GM19397 (cell line): ENCODE results near the gene PPARGC1A.

ENCODE experiments used
- ATAC-seq: cut with Tn5 transposase; IDR thresholded peaks from one replicate; pipeline ENCODE4 v1.9.1; 2021; ENCODE audit warnings: mild to moderate bottlenecking, moderate library complexity; ENCODE audit not compliant: unreplicated experiment

PPARGC1A gene

DNA sequence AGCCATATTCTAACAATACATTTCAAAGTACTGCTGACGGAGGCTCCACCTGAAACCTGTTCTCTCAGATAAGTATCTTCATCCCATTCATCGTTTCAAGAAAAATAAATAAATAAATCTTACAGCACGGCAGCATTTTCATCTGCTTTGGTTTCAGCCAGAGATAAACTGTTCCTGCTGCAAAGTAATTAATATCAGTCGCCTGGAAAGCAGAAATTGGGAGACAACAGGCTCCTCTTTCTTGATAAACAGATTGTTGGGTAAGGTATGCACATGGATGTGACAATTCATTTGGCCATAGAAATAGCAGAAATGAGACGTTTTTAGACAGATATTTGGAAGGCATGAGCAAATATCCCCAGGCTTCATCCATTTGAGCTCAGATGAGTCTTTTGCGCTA, 110.4 kb downstream of the PPARGC1A start:
- ATAC-seq: no peak

DNA sequence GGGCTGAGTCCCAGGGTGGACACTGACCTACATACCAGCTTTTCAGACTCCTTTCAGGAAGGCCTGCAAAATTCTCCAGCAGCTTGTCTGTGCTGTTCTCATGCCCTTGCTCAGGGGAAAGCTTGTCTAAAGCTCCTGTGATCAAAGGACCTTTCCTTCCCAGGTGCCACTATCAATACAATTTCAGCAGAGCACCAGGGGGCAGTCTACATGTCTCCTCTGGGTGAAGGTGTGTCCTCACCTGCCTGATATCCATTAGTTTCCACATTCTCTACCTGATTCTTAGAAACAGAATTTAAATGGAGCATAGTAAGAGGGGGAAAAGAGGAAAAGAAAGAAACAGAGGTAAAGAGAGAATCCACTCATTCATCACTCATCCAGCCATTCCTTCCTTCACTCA, 114.2 kb downstream of the PPARGC1A start:
- no peak for ATAC-seq

DNA sequence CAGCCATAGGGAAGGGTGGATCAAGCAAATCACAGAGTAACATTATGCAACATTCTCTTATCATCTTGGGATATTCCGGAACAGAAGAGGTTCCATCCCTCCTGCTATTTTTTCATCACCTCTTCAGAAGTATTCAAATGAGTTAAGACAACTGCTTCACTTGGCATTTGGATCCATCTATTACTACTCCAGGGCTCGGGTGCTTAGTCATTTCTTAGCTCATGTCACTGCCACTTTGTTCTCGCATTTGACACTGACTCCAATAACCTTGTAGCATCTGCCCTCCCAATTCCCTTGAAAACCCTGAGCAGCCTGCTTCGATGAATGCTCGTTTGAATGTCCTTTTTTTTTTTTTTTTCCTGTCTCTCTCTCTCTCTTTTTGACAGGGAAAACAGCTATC, 114.9 kb downstream of the PPARGC1A start:
- ATAC-seq: no peak

DNA sequence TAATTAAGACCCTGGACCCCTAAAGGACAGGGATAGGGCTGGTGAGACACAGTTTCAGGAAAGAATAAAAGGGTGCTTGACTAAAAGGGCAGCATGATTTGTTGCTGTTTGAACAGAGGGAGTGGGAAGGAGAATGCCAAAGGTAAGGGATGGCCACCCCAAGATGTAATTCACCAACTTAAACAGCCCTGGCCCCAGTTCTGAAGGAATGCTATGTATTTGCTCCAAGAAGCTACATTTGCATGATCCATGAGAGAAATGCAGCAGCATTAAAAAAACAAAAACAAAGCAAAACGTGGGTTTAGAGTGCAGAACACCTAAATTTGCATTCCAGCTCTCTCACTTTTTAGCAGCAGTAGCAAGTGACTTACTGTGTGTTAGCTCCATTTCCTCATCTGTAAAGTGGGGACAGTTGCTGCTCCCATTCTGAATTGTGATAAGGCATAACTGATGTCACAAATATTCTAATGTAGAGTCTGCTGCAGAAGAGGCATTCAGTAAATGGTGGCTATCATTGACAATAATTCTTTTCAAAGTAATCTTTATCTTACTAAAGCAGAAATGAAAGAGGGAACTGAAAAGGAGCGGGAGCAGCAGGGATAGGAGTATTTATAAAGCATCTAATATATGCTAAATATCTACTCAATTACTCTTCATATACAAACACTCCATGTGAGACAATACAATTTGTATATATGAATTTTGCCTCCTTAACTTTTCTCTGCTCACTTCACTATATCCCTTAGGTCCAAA, 115.8 kb downstream of the PPARGC1A start:
- ATAC-seq: no peak

DNA sequence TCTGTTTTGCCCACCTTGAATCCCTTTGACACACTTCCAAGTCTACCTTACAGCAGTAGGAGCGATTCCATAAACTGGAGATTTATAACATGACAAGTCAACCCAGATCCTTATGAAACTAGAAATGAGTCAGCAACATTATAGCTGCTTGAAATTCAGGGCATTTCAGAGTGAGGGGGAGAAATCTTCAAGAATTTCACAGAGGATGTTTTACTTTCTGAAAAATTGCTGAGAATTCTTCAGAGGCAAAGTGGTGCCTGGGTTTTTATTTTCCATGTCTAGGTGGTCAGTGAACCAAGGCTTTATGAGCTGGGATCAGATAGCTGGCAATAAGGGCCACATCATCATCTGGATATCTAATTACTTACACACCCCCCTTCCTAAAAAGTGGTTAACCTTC, 119.8 kb downstream of the PPARGC1A start:
- no peak for ATAC-seq

DNA sequence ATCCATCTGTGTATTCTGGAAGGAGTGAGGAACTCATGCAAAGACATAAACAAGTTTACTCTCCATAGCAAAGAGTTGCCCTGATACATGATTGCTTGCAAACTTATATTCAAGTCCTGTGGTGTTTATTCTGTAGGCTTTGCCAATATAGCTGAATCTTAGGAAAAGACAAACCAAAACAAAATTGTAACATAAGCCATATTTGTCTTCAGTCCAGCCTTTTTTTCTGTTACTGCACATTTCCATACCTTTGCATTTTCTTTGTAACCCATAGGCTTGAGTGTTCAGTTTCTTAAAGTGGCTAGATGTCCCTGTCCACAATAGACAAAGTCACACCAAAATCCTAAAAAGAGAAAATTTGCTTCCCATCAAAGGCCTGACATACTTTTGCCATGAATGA, 120.4 kb downstream of the PPARGC1A start:
- no peak for ATAC-seq

DNA sequence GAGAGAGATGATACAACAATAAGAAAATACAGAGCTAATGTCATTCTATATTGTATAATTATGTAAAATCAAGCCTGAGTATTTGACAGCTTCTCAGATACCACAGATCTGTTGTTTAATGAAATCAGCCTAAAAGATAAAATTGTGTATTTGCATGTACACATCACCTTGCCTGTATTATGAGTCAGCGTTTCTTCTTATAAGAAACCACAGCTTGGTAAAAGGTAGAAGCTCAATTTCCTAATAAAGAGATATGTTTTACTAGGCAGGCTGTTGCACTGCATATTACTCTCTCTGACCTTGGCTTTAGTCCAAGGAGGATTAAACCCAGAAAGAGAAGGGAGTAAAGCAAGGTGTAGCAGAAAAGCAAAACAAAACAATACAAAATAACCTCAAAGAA, 121.3 kb downstream of the PPARGC1A start:
- no peak for ATAC-seq

DNA sequence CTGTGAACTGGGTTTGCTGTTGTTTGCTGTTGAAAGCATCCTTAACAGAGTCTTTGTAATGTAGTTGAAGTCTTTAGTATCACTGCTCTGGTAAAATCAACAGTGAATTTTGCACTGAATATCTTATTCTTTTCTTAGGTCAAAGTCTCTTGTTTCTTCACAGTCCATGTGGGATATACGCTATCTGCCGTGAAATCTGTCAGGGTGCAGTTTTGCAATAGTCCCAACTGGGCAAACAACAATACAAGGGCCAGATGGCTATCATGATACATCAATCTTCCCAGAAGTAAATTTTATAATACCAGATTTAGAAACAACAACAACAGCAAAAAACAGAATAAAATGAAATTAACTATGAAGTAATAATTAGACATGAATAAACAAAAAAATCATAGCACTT, 123.5 kb downstream of the PPARGC1A start:
- ATAC-seq: no peak

DNA sequence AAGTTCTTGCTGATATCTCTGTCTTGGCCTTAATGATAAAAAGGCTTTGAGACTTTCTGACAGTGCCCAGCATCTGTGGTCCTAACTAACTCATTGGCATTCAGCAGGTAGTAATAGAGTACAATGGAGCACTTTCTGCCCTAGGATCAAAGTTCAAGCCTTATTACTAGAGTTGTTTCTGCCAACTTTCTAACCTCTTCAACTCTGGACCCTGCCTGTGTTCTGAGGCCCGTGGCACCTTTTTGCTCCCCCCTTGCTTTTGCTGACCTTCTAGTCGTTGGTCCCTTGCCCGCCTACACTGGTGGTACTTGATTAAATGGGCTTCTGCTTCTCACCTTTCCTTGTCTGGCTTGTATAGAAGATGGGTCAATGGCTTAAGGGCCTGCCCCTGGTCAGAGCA, 126.3 kb downstream of the PPARGC1A start:
- ATAC-seq: no peak

DNA sequence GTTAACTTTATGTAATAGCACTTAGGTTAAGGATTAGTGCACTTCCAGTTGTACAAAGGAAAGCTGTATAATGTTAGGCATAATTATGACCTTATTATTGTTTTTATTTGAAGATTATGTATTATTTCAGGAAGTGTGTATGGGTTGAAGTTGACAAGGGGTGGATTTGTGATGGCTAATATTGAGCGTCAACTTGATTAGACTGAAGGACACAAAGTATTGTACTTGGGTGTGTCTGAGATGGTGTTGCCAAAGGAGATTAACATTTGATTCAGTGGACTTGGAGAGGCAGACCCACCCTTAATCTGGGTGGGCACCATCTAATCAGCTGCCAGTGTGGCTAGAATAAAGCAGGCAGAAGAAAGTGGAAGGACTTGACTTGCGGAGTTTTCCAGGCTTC, 127.3 kb downstream of the PPARGC1A start:
- no peak for ATAC-seq

DNA sequence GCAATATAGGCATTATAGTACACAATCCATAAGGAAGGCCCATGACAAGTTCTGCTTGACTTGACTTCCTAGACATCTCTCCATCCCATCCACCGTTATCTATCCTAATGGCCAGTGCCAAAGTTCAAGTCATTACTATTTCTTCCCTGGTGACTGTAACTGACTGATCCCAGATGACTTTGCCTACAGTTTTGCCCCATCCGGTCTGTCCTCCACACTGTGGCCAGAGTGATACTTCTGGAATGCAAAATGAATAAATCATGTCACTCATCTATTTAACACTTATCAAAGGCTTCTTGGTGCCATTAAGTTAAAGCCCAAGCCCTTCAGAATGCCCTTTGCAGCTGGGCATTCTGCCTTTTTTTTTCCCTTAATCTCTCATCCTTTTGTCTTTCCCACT, 130.8 kb downstream of the PPARGC1A start:
- ATAC-seq: no peak

DNA sequence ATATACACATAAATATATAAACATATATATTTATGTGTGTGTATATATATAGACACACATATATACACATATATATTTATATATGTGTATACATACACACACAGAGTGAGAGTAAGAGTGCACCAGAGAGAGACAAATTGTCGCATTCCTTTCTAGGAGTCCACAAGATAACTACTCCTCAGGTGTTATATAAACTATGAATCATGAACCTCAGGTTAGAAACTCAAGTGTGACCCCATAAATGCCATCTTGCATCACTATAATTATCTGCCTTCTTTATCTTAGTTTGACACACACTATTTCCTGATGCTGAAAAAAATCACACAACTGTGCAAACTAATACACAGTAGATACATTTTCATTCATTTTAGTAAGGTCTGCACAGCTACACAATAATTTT, 135.2 kb downstream of the PPARGC1A start:
- no peak for ATAC-seq

DNA sequence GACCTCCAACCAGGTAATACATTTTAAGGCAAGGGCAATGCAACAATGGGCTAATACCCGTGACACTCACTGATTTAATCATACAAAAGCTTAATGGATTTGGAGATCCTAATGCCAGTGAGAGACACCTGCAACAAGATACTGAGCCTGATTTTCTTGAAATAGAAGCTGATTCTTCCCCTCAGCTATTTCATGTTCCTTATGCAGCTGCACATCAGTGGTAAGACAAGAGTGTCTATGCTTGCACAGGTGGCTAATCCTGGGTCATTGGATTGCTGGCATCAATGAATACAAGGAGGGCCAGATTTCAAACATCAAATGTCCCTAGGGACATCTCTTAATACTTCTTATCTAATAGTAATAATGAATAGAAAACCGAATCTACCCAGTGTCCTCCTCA, 139.7 kb downstream of the PPARGC1A start:
- no peak for ATAC-seq

DNA sequence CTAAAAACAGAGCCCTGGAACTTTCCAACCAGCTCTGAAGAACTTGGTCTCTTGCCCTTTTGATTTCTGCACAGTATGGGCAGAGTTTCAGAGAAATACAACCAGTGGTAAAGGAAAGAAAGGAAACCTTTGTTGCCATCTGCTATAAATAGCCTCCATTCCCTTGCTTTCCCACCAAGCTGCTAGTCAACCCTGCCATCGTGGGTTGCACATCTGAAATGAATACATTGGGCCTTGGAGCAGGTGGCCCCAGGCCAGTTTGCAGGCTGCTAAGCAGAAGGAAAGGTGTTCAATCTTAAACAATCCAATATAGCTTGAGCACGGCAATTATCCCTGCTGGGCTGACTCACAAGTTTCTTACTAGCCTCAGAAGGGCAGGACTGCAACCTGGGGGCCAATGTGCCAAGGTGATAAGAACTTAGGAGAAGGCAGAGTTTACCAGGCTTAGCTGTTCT, 142.5 kb downstream of the PPARGC1A start:
- ATAC-seq: no peak

DNA sequence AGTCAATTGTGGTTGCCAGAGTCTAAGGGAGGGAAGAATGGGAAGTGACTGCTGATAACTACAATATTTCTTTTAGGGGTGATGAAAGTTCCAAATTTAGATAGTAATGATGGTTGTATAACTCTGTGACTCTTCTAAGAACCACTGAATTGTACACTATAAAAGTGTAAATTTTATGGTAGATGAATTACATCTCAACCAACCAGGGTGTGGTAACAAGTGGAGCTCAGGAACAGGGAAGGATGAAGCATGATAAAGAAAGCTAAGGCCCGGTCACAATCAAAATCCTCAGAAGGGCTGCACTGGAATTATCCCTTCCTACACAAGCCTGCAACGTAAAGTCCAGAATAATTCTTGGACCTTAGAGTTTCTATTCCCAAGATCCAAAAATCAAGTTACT, 143.2 kb downstream of the PPARGC1A start:
- ATAC-seq: no peak

DNA sequence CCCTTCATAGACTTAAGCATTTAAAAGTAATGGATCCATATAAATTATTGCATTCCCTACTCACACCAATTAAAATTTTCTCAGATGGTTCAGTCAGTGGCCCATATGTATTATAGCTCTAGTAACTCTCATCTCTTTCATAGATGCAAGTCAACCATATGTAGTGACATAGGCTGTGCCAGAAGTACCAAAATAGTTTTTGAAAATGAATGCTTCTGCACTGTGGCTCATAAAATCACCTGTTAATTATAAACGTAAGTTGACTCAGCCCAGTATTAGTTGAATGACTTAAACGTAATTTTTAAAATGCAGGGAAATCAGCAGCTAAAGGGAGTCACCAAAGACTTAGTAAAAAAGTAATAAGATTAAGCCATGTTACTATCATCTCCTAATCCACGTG, 143.8 kb downstream of the PPARGC1A start:
- no peak for ATAC-seq

DNA sequence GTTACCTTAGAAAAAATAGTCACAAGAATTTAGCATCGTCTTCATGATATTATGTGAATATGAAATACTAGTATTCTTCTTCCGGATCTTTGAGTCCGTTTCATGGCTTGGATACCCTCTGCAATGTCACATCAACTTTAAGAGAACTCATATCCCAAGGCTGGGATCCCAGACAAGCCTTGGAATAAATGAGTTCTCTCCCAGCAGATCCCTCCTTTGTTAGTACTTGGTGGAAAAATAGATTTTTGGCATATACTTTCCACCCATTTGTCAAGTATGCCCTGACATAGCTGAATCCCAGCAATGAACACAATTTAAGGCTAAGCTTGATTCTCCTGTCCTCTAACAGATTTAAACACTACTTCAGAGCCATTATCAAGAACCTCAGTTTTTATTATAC, 144.5 kb downstream of the PPARGC1A start:
- ATAC-seq: no peak
